Subcutaneous adipose tissue (tissue), 4 donors: ENCODE results near the gene RNASE8. TPM values are rescaled to one million over a fixed set of nuclear protein-coding genes. Genes with fewer than 3 reads are reported as not detected.

Source experiments
- CTCF ChIP-seq: fragments of 450-650 bp; IDR thresholded peaks from one replicate; pipeline ENCODE4 v1.5.1; 2016; ENCODE audit warnings: low read depth, mild to moderate bottlenecking, control low read depth, antibody characterized with exemption, moderate library complexity
- total RNA-seq, 4 donors: library from RNA; depleted of rRNA; stranded (reverse); fragments of >200 nt; gene quantifications; one replicate each; pipeline ENCODE4 v1.1.0, GENCODE V29; 2016

The RNASE8 gene
- total RNA-seq, 4 donors from 2014 or later: not detected

- TF ChIP-seq CTCF: no peak
These were observed 11.1 kb downstream of the RNASE8 start for GRCh38 chr14:21068521-21069387.

GRCh38 chr14:21069388-21070082, 11.9 kb downstream of the RNASE8 start:
- no peak for TF ChIP-seq CTCF

- TF ChIP-seq CTCF: no peak
These were observed 12.5 kb downstream of the RNASE8 start, which contains the start of gene ARHGEF40 for GRCh38 chr14:21070083-21070609. ARHGEF40 (plus strand) TSS chr14:21070304; CDS start chr14:21070397, 93 bp downstream.

- no peak for TF ChIP-seq CTCF
These were observed 13.1 kb downstream of the RNASE8 start for GRCh38 chr14:21070610-21071224.

GRCh38 chr14:21071225-21072030, 13.8 kb downstream of the RNASE8 start:
- no peak for TF ChIP-seq CTCF

- no peak for TF ChIP-seq CTCF
These were observed 14.4 kb downstream of the RNASE8 start for GRCh38 chr14:21072031-21072473.
